Smooth muscle cell (in vitro differentiated cells): Measurements from ENCODE around the gene SPTSSA. TPM values are rescaled to one million over a fixed set of nuclear protein-coding genes. Genes with fewer than 3 reads are reported as not detected.

ENCODE experiments used
- DNase-seq: peaks from one replicate; lab custom pipeline; 2025; ENCODE audit not compliant: unreplicated experiment; lab: John Stamatoyannopoulos, UW
- H2AFZ ChIP-seq: fragments of 200-600 bp; sonication (generic); 2 replicates; pipeline ENCODE4 v1.6.0; 2016; ENCODE audit warnings: antibody characterized with exemption, low read depth, mild to moderate bottlenecking
- H3F3A ChIP-seq: fragments of 200-600 bp; sonication (generic); 2 replicates; pipeline ENCODE4 v1.6.0; 2017; ENCODE audit warnings: antibody characterized with exemption, low read depth
- H3K27ac ChIP-seq: fragments of 200-600 bp; sonication (generic); 2 replicates; pipeline ENCODE4 v1.5.1; 2016; ENCODE audit warnings: low read depth, mild to moderate bottlenecking
- H3K27me3 ChIP-seq: fragments of 200-600 bp; sonication (generic); 2 replicates; pipeline ENCODE4 v1.6.1; 2016; ENCODE audit warnings: low read depth, mild to moderate bottlenecking
- H3K36me3 ChIP-seq: fragments of 200-600 bp; sonication (generic); 2 replicates; pipeline ENCODE4 v1.5.1; 2016; ENCODE audit warnings: low read depth
- H3K4me1 ChIP-seq: fragments of 200-600 bp; sonication (generic); 2 replicates; pipeline ENCODE4 v1.5.1; 2016; ENCODE audit warnings: low read depth
- H3K4me2 ChIP-seq: fragments of 200-600 bp; sonication (generic); 2 replicates; pipeline ENCODE4 v1.6.0; 2016; ENCODE audit warnings: mild to moderate bottlenecking
- H3K4me3 ChIP-seq: fragments of 200-600 bp; sonication (generic); 2 replicates; pipeline ENCODE4 v1.5.1; 2016; ENCODE audit warnings: mild to moderate bottlenecking
- H3K79me2 ChIP-seq: fragments of 200-600 bp; sonication (generic); 2 replicates; pipeline ENCODE4 v1.6.0; 2016; ENCODE audit warnings: low read depth, mild to moderate bottlenecking
- H3K9ac ChIP-seq: fragments of 200-600 bp; sonication (generic); 2 replicates; pipeline ENCODE4 v1.6.0; 2016; ENCODE audit warnings: low read depth
- H3K9me3 ChIP-seq: fragments of 200-600 bp; sonication (generic); replicated peaks from 2 replicates; pipeline ENCODE4 v1.5.1; 2016; ENCODE audit warnings: low read depth
- H4K20me1 ChIP-seq: fragments of 200-600 bp; sonication (generic); 2 replicates; pipeline ENCODE4 v1.6.0; 2016; ENCODE audit warnings: low read depth
- CTCF ChIP-seq: fragments of 200-600 bp; sonication (generic); IDR thresholded peaks from 2 replicates; pipeline ENCODE4 v1.5.1; 2017; ENCODE audit warnings: borderline replicate concordance, mild to moderate bottlenecking, antibody characterized with exemption; ENCODE audit not compliant: insufficient read depth, poor library complexity, severe bottlenecking
- WGBS: methylation state at CpG from one replicate; pipeline ENCODE4 v1.1.7; 2016; ENCODE audit warnings: low lambda C conversion rate; 5-methylcytosine and 5-hydroxymethylcytosine counted together
- polyA plus RNA-seq: library from polyadenylated mRNA; unstranded; fragments of >200 nt; fragmentation: Nextera tagmentation; extraction: Ambion mirVana; gene quantifications from 2 replicates; pipeline ENCODE4 v1.2.1, GENCODE V29; 2016
- total RNA-seq: library from RNA; depleted of rRNA; stranded (reverse); fragments of >200 nt; gene quantifications from 2 replicates; pipeline ENCODE4 v1.2.3, GENCODE V29; 2014

Gene SPTSSA
- total and polyA plus RNA-seq, 2 experiments from 2014 or later, result 22.8 to 23.7 TPM

GRCh38 chr14:34407951-34408350 is 54.1 kb downstream of the SPTSSA start:
- Histone ChIP-seq H3K4me2 (no peak overlapping the region), H3K79me2 (no peaks in the 10 kb centered on the region), H3K27ac (no peak overlapping the region), H3K4me3 (no peak overlapping the region), H3K27me3 (no peaks in the 10 kb centered on the region), H3F3A (no peaks in the 10 kb centered on the region), H3K4me1 (no peaks in the 10 kb centered on the region), H3K36me3 (no peaks in the 10 kb centered on the region), H3K9me3 (no peaks in the 10 kb centered on the region), H3K9ac (no peak overlapping the region), H4K20me1 (no peaks in the 10 kb centered on the region), H2AFZ (no peak overlapping the region)
- TF ChIP-seq CTCF, result no peak
- 97% methylated on average over 1 of the region's 1 CpG for WGBS
- no peak for DNase-seq

- WGBS, result 88% methylated on average over 2 of the region's 2 CpGs
- no peaks in the 10 kb centered on the region for H3K79me2 ChIP-seq
- no peak overlapping the region for H3K4me3 ChIP-seq
- H2AFZ ChIP-seq, result no peak overlapping the region
- H3K27ac ChIP-seq, result no peak overlapping the region
- H4K20me1 ChIP-seq, result no peaks in the 10 kb centered on the region
- H3K4me1 ChIP-seq, result no peaks in the 10 kb centered on the region
- TF ChIP-seq CTCF, result no peak
- H3K4me2 ChIP-seq, result no peak overlapping the region
- no peak for DNase-seq
- H3K27me3 ChIP-seq, result no peaks in the 10 kb centered on the region
- H3K9ac ChIP-seq, result no peak overlapping the region
- H3F3A ChIP-seq, result no peaks in the 10 kb centered on the region
- no peaks in the 10 kb centered on the region for H3K9me3 ChIP-seq
- no peaks in the 10 kb centered on the region for H3K36me3 ChIP-seq
These were observed 57.6 kb downstream of the SPTSSA start for GRCh38 chr14:34404416-34404815.

- DNase-seq, result no peak
- Histone ChIP-seq H3K36me3 (no peaks in the 10 kb centered on the region), H4K20me1 (no peaks in the 10 kb centered on the region), H3K9me3 (no peaks in the 10 kb centered on the region), H3K4me2 (no peak overlapping the region), H3K27me3 (no peaks in the 10 kb centered on the region), H3K4me1 (no peaks in the 10 kb centered on the region), H3K4me3 (no peak overlapping the region), H2AFZ (no peak overlapping the region), H3K27ac (no peak overlapping the region), H3F3A (no peaks in the 10 kb centered on the region), H3K9ac (no peak overlapping the region), H3K79me2 (no peaks in the 10 kb centered on the region)
- no peak for TF ChIP-seq CTCF
- 80% methylated on average over 5 of the region's 5 CpGs for WGBS
These were observed 58.4 kb downstream of the SPTSSA start for GRCh38 chr14:34403646-34404045.

- Histone ChIP-seq H3K27me3 (no peaks in the 10 kb centered on the region), H3F3A (no peaks in the 10 kb centered on the region), H3K9me3 (no peaks in the 10 kb centered on the region), H3K4me2 (no peak overlapping the region), H4K20me1 (no peaks in the 10 kb centered on the region), H3K9ac (no peak overlapping the region), H3K79me2 (no peaks in the 10 kb centered on the region), H3K4me3 (no peak overlapping the region), H3K27ac (no peak overlapping the region), H3K4me1 (no peaks in the 10 kb centered on the region), H3K36me3 (no peaks in the 10 kb centered on the region), H2AFZ (no peak overlapping the region)
- no peak for DNase-seq
- WGBS, result 66% methylated on average over 3 of the region's 3 CpGs
- TF ChIP-seq CTCF, result no peak
These were observed 64.0 kb downstream of the SPTSSA start for GRCh38 chr14:34398024-34398423.
